Cardiac fibroblast (primary cell): ENCODE results near the gene SDHB.

Source experiments
- DNase-seq, 2 donors: peaks; one replicate each; pipeline versions ENCODE4 v3.0.0 to v3.0.0-alpha.2; 2010; ENCODE audit warnings: low read depth in 2 of 2
- H3K4me3 ChIP-seq, 2 donors: replicated peaks in 1 of 2; 1 replicate in 1 of 2; 2 replicates in 1 of 2; pipeline ENCODE4 v1.5.1; 2011; ENCODE audit warnings: low read depth in 2 of 2, low read length in 2 of 2, mild to moderate bottlenecking in 2 of 2, moderate library complexity in 1 of 2
- CTCF ChIP-seq: IDR thresholded peaks from one replicate; pipeline ENCODE4 v1.5.1; 2011; ENCODE audit warnings: low read depth, mild to moderate bottlenecking, low read length, inconsistent platforms

SDHB gene

GRCh38 chr1:16975838-16976237 is 78.0 kb downstream of the SDHB start:
- DNase-seq: no peak
- no peak overlapping the region for H3K4me3 ChIP-seq
- no peak for TF ChIP-seq CTCF

- no peak for DNase-seq
- TF ChIP-seq CTCF: no peak
- H3K4me3 ChIP-seq: no peak overlapping the region
Observed at GRCh38 chr1:16975211-16975610, 78.6 kb downstream of the SDHB start.

DNA sequence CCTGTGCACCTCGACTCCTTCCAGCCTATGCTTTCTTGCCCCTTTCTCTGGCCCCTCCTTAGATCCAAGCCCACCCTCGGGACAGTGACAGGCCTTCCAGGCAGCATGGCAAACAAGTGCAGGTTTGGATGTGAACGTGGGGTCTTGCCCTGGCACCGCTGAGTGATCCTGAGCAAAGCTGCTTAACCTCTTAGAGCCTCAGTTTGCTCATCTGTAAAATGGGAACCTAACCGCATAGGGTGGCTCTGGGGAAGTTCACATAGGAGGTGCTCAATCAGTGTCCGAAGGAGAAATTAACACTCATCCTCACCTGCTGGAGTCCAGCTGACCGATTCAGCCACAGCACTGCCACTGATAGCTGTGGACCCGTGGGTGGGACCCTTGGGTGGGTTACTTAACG is 80.6 kb downstream of the SDHB start:
- no peak overlapping the region for H3K4me3 ChIP-seq
- DNase-seq: no peak
- TF ChIP-seq CTCF: no peak

GRCh38 chr1:16972189-16972895 is 81.5 kb downstream of the SDHB start:
- TF ChIP-seq CTCF: no peak
- no peak overlapping the region for H3K4me3 ChIP-seq
- DNase-seq: no peak

- peak; percentile 46 to 72 for DNase-seq
- no peak overlapping the region for H3K4me3 ChIP-seq
- TF ChIP-seq CTCF: no peak
Observed at GRCh38 chr1:16971341-16972188, 82.3 kb downstream of the SDHB start.

- DNase-seq: no peak
- no peak for TF ChIP-seq CTCF
- H3K4me3 ChIP-seq: no peak overlapping the region
Observed at GRCh38 chr1:16970132-16970910, 83.5 kb downstream of the SDHB start.
